ENCODE data around the gene ZNF800.

Gene ZNF800

DNA sequence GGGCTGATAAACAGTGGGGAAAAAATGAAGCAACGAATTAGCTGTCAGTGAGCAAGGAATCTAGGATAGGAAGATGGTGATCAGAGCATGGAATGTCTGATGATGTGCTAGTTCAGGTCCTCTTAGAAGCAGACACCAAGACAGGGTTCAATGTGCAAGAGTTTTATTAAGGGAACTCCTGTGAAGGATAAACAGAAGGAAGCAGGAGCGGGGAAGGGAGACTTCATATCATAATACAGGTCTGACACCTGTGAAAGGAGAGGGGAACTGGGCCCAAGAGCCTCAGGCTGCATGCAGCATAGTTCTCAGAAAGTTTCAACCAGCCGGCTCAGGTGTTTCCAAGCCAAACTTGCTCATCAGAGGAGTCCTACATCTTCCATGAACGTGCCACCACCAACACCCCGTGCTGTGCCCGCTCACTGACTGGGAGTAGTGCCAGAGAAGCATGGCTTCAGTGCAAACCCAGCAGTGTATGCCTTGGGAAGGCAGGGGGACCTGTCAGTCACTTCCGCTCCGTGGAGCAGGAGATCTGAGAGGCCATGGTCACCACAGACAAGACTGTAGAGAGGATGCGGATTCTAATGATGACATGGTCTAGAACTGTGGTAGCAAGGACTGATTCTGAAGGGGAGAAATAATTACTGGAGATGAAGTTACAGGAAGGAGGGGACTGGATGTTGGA lies 45.8 kb downstream of the ZNF800 start:
- DNase-seq = no peak

DNA sequence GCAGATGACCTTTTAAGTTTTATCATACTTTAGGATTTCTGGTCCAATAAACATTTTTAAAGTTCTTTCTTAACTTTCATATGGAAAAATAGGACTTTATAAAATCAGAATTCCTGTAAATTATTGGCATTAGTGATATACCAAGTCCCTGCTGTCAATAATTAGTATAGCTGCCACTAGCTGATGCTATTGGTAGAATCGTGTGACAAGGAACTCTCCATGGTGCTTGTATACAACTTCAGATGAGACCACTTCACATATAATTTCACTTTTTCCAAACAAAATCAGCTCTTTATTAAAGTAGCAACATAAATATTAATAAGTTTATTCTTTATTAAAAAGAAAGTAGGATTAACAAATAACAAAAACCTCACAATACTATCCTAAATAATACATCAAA lies 49.9 kb downstream of the ZNF800 start:
- no peak for DNase-seq

DNA sequence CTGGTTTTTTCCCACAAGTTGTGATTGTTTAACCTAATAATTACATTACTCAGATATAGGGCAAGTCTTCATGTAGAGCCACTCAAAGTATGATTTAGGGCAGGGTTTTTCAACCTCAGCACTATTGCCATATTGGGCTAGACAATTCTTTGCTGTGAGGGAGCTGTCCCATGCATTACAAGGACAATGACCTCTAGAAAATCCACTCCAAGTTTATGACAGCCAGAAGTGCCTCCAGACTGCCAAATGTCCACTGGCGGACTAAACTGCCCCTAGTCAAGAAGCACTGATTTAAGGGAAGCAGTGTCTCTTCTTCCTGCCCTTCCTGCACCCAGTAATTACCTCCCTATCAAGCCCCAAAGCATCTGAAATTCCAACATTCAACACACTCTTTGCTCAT lies 54.4 kb downstream of the ZNF800 start:
- no peak for DNase-seq

DNA sequence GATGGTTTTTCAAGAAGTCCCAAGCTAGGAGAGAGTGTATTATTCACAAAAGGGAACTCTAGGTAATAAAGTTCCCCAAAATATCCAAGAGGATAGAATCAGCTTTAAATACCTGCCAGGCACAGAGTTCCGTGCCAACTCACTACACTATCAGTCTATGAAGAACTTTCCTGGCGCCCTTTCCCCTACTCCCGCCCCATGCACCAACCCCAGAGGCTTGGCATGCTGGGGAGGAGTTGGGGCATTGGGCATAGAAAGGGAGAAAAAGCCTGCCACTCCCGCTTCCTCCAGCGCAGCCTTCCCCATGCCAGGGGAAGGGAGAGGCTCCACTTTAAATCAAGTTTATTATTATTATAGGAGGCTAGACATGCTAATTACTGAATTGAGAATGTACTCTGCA lies 54.9 kb downstream of the ZNF800 start:
- no peak for DNase-seq

DNA sequence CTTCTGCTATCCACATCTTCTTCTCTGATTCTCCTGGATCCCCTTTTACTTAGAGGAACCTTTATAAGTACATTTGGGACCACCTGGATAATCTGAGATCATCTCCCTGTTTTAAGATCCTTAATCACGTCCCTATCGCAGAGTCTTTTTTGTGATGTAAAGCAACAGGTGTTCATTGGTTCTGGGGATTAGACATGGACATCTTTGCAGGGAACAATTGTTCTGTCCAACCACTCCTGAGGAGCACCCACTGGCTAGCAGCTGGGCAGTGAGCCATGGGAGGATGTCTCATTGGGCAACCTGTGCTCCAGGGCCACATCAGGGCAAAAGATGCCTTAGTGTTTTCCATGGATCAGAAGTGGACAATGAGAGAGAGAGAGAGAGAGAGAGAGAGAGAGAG lies 56.0 kb downstream of the ZNF800 start:
- DNase-seq = no peak

DNA sequence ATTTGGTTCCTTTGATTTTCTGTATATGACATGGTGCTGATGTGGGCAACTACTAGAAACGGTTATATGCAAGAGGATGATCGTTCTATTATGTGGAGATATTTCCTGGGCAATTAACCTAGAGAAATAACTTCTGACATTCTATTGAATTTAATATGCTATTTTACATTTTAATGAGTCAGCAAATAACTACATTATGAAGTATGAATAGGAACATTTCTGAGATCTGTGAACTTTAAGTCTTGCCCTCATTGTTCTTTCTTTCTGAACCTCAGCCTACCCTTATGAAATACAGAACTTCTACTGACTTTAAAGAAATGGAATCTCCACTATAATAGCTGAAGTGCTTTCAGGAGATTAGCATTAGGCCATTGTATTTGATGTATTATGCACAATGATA lies 59.6 kb downstream of the ZNF800 start:
- no peak for DNase-seq

DNA sequence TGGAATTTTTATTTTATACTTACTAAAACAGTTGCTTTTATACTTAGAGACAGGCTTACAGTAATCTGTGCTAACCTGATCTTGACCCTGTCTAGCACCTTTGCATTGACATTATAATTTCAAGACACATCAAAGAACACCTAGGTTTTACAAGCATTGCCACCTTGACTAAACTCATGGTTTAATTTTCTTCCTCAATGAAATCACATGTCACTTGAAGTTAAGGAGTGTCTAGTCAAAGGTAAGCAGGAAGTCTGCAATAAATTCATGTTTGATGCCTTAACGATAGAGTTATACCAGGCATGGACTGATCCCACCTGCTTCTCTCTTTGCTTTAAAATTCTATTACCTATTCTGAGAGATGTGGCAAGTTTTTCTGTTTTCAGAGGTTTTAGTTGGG lies 62.4 kb downstream of the ZNF800 start:
- DNase-seq = no peak

DNA sequence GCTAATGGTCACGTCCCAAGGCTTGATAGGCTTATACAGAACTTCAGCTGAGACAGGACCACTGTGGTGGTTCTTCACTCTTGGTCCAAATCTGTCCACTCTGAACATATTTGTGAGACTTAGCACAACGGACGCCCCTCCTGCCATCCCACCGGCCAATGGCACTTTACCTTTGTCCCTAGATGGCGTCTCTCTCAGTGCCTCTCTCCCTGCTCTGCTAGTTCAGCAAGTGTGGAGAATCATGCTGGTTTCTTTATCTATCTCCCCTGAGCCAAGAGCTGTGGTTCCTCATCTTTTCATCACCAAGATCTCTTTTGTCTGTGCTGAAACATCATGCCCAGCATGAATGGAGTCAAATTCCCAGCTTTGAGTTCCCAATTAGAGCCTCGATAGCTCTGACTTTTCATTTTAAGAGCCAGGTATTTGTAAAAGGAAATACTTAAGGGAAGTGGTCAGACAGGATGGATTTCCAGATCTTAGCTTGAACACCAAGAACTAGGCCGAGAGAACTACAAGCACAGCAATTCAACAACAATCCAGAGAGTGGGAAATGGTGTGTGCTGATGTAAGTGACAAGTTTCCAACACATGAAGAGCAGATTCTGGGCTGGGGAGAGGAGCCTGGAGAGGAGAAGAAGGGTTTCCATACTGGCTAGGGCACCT lies 69.5 kb downstream of the ZNF800 start:
- no peak for DNase-seq

DNA sequence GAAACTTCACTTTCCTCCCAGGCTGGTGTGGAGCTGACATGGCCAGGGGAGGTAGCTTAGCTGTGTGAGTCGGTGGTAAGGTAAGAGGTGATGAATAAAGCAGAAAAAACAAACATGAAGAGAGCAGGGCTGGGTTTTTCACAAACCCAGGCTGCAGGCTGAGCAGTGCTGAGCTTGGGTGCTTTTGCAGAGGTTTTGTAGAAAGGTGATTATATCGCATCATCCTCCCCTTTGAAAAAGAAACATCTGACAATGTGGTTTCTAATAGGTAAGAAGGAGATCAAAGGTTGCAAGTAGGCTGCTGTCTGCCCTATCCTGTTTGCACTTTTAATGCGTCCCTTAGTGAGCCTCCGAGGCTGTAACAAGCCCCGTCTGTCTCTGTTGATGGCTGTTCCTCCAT lies 70.2 kb downstream of the ZNF800 start:
- no peak for DNase-seq

DNA sequence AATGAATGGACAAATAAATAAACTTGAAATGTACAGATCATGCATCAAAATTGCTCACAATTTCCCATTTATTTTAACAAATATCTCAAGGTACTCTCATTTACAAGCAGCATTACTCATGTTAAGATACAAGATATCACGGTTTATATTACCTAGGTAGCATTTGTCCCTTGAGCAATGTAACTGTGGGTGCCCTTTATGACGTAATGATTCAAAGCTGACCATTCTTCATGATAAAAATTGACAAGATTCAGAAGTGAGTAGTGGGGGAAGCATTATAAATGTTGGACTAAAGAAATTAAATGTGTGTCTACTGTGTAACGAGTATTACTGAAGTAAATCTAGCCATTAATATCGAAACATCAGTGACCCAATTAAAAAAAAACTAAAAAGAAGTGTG lies 71.5 kb downstream of the ZNF800 start:
- no peak for DNase-seq

All from RPMI8226 (cell line).